GM19463 (cell line): ENCODE data around the gene RGS3.
A peak's percentile ranks its signal among the peaks of the same experiment; 100 is the strongest.

Experiments
- ATAC-seq: cut with Tn5 transposase; IDR thresholded peaks from one replicate; pipeline ENCODE4 v1.9.1; 2021; ENCODE audit warnings: mild to moderate bottlenecking, moderate library complexity; ENCODE audit not compliant: unreplicated experiment

RGS3 gene

DNA sequence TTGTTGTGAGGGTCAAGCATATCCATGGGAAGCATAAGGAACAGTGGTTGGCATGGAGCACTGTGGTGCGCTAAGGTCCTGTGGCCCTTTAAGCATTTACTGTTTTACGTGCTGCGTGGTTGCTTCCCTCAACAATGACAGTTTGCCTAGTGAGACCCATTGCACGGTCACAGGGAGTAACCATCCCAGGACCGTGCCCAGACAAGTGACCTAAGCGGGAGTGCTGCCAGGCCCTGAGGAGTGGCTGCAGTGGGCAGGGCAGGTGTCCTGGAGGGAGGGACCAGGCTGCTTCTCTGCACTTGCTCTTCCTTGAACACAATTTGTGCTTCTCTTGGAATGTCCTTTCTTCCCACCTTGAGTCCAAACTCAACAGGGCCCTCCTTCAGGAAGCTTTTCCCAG, 64.6 kb downstream of the RGS3 start:
- no peak for ATAC-seq

DNA sequence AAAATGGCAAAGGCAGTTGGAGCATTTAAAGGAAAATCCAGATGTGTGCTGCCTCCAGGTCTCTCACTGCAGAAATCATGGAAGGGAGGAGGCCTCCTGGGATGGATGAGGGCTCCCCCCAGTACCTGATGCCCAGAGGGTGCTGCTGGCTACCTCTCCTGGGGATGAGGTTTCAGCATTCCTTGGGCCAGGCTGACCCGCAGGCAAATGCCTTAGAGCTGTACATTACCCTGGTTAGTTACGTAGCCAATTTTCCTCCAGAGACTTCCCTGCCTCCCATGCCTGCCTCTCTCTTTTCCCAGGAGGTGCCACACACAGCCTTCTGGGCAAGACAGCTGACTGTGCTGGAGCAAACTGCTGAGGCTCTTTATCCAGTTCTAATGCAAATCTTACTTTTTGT, 65.3 kb downstream of the RGS3 start:
- ATAC-seq: no peak

DNA sequence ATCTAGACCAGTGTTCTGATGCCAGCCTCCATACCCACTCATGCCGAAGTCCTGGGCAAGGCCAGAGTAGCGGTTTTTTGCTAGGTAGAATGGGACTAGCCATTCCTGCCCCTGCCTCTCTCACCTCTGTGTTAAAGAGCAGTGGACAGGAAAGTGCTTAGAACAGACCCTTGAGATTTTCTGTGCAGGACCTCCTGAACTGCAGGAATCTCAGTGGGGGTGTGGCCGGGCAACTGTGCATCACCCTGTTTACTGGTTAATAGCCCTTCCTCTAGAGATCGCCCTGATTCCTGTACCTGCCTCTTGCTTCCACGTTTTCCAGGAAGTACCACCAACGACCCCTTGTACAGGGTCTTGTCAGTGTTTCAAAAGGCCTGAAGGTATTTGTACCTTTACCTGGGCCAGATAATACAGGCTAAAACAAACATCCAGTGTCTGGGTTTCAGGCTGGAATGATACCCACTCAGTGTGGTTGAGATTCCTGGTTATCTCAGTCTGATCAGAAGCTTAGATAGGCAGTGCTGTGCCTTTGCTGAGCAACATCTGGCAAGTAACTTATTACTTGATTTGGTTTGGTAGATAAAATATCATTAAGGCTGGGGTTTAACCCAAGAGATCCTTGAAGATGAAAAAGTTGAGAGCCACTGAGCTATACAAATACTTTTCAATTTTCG, 65.9 kb downstream of the RGS3 start:
- no peak for ATAC-seq

DNA sequence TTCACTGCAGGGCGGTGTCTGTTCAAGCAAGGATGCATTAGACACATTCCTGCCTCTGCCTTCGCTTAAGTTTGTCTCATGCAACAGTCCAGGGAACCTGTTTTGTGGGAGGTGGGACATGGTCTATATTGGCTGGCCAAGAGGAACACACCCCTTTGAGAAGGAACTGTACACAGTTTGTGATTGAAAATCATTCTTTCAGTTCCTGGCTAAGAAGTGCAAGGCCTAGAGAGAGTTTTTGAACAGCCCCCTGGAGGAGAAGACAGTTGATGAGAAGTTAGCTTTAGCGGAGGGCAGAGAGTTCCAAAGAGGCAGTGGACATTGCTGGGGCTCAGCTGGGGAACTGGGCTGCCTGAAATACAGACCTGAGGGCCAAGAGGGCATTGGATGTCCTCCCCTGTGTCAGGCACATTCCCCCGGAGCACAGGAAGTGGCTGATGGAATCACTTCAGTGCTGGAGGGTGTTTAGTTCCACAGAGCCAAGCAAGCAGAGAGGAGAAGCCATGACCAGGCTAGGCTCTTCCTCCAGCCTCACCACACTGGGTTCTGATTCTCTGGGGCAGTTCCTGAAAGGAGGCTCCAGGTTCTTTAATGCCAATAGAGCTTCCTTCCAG, 66.6 kb downstream of the RGS3 start:
- ATAC-seq: peak; percentile 76

DNA sequence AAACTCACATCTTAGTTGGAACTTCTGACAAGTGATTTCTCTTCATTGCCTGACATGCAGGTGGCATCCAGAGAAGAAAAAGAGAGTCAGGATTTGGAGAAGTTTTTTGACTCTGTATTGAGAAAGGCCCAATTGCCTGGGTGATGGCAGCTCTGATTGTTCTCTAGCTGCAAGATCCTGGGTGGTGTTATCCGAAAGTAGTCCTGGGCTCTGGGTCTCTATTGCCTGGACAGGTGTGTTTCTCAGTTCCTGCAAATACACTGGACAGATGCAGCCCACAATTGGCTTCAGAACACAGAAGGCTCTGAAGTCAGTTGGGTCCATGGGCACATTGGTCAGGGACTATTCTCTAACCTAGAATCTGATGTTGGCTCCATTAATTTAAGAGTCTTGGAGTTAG, 67.4 kb downstream of the RGS3 start:
- ATAC-seq: no peak

DNA sequence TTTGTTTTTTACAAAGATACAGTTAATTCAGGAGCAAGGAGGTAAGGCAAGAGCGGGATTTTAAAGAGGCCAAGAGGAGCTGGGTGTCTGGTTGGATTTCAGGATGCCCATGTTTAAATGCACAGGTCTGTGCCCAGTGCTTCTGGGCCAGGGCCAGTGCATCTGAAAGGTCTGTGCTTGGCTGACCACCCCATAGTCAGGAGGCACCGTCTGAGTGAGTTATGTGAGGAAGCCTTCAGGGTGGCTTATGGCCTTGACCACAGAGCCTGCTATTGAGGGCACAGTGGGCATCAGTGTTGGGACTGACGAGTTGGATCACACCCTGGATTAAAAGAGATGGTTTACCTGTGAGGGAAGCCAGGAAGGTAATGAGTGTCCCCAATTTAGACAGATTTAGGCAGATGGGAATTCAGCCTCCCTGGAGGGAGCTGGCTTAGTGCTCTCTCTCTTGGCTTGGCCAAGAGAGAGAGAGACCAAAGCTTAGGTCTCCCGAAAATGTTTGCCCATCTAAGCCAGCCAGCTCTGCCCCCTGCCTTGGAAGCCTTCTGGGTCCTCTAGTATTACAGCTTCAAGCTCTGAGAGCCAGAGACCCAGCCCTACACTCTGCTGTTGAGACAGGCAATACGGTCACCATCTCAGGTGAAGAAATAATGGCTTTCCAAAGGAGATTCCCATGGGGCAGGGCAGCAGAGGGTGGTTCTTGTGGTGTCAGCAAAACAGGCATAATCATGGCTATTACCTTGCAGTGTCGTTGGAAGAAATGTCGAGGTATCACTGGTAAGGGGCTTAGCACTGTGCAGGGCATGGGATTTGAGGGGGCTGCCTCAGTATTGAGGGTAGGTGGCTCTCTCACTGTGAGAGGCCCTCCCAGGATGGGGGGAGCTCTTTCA, 68.6 kb downstream of the RGS3 start:
- ATAC-seq: no peak

DNA sequence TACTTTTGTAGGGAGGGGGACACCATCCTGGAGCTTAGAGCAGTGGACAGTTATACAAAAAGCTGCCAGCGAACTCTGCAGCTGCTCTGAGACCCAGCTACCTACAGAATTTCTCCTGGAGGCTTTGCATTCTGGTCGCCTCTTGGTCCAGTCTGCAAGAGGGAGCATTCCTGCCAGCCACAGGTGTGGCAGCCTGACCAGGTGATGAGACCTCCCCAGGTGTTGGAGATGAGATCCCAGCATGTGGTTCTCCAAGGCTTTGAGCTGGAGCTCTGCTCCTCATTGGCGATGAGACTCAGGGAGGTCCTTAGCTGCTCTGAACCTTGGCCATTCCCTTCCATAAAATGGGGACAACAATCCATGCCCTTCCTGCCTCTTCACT, 69.3 kb downstream of the RGS3 start:
- no peak for ATAC-seq

DNA sequence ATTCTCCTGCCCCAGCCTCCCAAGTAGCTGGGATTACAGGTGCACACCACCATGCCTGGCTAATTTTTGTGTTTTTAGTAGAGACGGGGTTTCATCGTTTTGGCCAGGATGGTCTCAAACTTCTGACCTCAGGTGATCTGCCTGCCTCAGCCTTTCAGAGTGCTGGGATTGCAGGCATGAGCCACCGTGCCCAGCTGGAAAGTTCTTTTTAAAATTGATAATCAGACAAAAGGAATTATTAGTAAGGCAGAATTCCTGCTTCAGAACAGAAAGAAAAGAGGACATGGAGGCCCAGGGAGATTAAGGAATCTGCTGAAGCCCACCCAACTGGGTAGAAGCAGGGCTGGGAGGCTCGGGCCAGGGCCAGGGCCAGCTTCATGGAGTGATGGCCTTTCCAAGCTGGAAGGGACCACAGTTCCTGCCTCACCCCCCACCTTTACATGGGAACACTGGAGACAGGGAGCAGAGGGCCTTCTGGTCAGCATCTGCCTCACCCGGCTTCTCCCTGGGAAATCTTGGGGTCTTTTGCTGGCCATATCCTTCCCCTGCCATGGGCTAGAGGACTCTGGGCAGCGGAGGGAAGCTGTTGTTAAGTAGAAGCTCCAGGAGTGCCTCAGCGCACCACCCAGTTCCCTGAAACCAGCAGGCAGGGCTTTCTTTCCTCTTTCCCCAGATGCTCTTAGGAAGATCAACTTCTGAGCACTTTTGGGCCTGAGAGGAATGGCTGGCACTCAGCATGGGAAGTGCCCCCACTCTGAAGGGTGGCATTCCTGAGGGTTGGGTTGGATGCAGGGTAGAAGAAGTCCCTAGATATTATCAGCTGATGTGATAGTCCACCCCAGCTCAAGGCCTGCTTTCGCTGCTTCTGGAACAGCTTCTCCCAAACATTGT, 70.1 kb downstream of the RGS3 start:
- no peak for ATAC-seq

DNA sequence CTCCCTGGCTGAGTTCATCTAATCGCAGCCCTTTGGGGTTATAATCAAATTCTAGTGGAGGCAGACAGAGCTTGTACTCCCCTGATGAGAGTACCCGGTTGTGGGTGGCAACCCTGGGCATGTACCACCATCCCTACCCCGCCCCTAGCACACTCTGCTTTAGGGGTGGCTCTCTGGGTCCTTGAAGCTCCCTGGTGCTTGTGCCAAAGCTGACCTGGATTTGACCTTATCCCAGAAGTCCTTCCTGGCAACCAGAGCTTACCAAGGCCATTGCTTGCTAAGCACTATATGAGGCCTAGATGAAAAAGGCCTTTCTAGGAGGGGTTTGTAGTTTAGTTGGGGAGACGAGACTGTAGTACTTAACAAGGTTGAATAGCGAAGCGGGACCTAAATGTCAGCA, 72.2 kb downstream of the RGS3 start:
- ATAC-seq: no peak

DNA sequence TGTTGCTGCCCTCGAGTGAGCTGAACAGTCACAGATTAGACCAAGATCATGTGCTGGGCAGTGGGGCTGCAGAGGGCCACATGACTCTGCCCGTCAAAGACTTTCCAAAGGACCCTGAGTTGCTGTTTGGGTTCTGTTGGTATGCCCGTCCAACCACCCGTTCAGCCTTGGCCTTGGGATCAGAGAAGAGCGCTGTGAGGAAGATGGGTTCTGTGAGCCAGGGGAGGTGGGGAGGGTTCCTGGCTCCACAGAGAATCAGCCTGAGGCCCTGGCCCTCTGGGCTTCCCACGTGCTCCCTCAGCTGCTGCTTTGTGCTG, 72.6 kb downstream of the RGS3 start:
- no peak for ATAC-seq

DNA sequence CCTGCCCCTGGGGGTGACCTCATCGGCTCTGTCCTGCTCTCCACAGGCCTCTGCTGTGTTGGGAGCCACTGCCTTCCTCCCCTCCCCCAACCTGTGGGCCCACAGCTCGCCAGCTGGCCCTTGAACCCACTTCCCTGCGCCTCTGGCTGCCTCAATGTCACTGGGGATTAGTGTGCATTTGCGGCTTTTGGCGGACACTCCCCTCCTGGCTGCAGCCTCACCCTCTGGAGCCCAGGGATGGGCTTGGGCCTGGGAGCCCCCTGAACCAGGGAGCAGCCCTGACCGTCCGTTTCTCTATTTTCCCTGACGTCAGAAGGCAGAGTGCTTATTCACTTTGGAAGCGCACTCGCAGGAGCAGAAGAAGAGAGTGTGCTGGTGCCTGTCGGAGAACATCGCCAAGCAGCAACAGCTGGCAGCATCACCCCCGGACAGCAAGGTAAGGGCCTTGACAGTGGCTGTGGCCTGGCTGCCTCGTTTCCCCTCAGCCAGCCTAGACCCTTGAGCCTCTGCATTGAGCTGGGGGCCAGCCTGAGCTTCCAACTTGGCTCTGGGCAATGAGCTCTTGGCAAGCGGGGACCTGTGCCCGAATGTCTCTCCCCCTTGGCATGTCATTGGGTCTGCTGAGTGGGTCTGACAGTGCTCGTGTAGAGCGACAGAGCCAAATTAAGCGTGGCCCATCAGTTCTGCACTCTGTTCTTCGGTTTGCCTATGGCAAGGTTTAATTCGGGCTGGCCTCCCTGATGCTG, 73.1 kb downstream of the RGS3 start:
- ATAC-seq: no peak

DNA sequence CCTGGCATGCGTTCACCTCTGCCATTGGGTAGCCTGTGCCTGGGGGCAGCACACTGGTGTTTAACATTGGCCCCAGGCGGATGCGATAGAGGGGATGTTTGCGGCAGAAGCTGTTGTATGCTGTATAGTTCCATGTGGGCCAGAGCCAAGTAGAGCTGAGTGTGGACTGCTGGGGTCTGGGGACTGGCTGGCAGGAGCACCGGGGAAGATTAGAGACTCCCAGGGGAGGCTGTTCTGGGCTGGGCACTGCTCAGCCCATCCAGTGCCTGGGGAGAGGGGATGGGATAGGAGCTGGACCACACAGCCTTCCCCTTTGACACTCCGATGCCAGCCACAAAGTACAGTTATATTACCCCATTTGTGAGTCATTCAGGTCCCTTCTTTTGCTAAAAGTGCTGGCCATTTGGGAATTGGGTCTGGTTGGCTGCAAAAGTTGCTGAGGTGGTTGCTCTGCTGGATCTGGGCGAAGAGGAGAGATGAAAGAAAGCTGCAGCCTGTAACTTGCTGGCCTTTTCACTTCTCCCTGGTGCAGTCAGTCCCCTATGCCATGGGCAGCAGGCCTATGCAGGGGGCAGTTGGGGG, 73.8 kb downstream of the RGS3 start:
- no peak for ATAC-seq

DNA sequence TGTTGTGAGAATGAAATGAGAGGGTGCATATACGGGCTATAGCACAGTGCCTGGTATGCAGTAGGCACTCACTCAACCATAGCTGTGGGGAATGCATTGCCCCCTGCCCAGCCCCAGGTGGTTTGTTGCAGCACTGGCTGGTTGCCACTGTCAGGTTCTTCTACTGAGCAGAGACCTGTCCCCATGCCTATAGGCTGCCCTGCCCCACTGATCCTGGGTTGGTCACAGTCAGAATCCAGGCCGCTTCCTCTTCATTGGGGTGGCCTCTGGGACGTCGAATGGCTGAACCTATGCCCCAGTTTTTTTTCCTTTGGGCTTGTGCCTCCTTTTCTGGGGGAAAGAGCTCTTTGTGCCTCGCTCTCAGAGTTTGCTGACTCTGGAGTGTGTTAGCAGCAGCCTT, 74.6 kb downstream of the RGS3 start:
- ATAC-seq: no peak

DNA sequence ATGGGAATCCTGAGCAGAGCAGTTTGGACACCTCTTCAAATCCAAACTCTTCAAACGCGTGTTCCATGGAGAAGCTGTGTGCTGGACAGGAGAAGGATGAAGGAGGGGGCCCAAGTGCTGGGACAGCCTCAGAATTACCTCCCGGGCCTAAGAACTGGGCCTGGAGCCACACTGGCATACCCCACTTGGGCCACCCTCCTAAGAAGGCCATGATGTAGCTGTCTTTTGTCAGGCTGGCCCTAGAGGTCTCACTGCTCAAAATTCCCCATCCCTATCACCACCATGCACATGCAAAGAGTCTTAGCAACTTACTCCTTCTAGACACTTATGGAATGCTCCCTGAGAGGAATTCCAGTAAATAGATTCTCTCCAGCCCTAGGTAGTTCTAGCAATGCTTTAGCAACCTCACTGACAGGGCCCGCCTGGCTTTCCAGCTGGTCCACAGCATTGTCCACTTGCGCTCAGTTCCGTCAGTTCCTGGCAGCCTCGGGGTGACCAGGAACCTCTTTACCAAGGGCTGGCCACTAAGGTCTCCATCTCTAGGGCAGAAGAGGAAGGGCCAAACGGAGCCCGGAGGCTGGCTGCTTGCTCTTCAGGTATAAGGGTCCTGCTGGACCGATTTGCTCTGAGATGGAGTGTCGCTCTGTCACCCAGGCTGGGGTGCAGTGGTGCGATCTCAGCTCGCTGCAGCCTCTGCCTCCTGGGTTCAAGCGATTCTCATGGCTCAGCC, 75.3 kb downstream of the RGS3 start:
- ATAC-seq: no peak

DNA sequence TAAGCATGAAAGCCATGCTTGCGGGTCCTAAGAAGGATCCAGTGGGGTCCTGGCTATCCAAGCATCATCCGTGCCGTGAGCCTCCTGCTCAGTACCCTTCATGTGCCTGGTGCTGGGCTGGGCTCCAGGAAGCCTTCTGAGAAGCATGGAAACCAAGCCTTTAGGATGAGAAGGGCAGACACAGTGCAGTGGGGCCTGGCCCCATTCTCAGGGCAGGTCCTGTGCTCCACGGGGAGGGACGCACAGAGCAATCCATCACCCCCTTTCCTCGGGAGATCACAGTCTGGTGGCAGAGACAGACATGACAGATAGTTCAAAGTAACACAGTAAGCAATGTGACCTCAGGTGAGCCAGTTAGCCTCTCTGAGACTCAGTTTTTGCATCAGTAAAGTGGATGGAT, 76.9 kb downstream of the RGS3 start:
- no peak for ATAC-seq

DNA sequence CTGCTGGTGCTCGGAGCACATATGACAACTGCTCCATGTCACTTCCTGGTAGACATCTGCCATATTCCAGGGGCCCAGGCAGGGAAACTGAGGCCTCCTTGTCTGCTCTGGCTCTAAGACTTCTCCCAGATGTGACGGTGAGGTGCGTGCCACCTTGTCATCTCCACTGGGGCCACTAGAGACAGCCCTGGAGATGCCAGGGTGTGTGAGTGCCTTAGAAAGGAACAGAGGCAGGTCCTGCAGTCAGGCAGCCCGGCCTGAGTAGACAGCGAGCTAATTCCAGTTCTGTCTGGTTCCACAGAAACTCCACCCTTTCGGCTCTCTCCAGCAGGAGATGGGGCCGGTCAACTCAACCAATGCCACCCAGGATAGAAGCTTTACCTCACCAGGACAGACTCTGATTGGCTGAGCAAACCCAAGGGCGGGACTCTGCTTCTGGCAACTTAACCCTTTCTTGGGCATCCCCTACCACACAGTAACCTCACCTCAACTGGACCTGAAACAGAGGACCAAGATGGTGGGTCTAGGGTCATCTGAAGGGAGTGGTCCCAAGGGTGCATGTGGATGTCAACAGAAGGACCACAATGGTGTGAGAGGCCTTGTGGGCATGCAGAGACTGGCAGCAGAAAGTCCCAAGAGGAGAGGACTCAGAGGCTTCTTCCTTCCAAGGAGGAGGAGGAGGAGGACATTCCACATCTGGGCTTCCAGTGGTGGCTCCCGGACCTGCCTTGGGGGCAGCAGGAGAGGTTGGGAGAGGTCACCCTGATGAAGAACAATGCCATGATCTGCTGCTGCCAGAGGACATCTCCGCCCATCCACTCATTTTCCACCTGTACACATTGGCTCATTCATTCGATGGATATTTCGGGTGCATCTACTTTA, 77.7 kb downstream of the RGS3 start:
- no peak for ATAC-seq

DNA sequence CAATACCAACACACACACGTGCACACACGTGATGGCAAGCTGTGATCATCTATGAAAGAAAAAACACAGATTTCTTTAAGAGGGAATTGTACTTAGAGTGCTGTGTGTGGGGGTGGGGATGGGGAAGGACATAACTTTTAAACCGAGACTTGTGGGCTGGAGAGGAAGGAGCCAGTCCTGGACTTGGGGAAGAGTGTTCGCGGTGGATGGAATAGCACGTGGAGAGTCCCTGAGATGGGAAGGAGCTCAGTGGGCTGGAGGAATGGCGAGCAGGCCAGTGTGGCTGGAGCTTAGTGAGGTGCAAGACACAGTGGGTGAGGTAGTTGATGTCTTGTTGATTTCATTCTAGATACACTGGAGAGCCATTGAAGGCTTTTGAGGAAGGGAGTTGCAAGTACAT, 78.5 kb downstream of the RGS3 start:
- ATAC-seq: no peak

DNA sequence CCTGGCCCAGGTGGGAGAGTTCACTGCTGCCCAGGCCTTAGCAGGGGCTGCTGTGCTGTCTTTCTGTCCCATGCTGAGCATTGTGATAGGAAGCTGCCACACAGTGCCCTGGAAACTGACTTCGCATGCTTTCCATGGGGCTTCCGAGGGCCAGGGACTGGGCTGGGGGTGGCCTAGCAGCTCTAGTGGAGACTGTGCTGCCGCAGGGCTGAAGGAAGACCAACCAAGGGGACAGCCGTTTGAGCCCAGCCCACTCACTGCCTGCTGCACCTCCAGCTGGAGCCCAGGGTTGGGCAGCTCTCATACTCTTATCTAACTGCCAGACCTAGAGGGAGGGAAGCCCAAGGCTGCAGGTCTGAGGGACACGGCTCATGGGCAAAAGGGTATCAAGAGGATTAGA, 79.2 kb downstream of the RGS3 start:
- no peak for ATAC-seq
